ENCODE results near the gene REEP3.
A peak's percentile ranks its signal among the peaks of the same experiment; 100 is the strongest.
"Not testable (repeated sequence)": the region's sequence is repeated elsewhere in the genome, so short reads cannot be mapped to it uniquely, and the experiment has no call there.

The REEP3 gene

DNA sequence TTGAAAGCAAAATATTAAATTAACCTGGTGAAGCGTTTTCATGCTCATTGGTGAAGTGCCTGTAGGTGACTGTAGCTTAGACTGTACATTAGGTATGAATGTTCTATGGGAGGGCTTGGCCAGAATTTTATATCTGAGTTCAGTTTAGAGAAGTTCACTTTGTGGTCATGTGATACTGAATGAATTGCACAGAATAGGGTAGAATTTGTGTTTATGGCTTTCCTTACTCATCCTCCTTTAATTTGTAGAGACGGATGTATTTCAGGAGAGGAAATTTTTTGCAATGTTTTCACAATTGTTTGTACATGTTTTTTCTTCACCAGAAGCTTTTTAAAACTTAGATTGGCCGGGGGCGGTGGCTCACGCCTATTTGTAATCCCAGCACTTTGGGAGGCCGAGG, 32.3 kb downstream of the REEP3 start:
- DNase-seq: peak in 1 of 3 donors; percentile 16

GRCh38 chr10:63554657-63555056, 33.5 kb downstream of the REEP3 start:
- no peak for DNase-seq

DNA sequence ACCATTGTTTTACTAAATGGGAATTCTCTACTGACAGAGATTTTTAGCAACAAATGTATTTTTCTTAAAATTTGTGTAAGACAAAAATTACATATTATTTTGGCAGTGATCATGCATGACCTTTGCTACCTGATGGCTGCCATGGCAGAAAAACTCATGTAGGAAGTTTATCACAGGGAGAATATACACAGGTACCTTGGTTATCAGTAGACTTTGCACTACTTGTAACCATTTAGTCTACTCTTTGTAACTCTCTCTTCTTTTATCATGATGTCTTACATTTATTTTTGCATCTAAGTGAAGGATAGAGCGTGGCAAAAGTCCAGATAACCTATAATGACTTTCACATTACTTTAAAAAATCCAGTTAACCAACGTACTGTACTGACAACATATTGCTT, 34.1 kb downstream of the REEP3 start:
- no peak for DNase-seq

GRCh38 chr10:63558132-63558784, 37.1 kb downstream of the REEP3 start:
- DNase-seq: no peak

- DNase-seq: no peak
Observed at GRCh38 chr10:63561341-63561740, 40.1 kb downstream of the REEP3 start.

DNA sequence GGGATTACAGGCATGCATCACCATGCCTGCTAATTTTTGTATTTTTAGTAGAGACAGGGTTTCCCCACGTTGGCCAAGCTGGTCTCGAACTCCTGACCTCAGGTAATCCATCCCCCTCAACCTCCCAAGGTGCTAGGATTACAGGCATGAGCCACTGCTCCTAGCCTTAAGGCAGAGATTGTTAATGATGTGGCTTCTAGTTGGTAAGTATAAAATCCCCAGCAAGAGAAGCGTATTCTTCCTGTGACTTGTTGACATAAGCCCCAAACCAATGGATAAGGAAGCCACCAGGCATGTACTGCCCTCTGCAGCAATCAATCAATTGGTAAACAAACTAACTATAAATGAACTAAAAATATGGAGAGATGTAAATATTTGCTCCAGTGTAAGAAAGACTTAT, 41.2 kb downstream of the REEP3 start:
- DNase-seq: no peak

GRCh38 chr10:63562857-63563256, 41.7 kb downstream of the REEP3 start:
- DNase-seq: no peak

DNA sequence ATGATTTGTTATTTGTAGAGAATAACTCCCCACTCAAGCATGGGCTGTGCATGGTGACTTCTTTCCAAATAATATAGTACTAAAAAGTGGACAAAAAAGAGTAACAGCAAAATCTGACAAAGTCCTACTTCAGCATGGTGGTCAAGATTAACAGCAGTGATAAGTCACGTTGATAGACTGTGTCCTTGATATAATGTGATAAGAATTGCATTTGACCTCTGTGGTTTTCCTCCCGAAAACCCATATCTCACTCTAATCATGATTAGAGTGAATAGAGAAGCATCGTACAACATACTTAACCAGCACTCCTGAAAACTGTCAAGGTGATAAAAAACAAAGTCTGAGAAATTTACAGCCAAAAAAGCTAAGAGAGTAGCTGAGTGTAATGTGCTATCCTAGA, 42.4 kb downstream of the REEP3 start:
- DNase-seq: no peak

DNA sequence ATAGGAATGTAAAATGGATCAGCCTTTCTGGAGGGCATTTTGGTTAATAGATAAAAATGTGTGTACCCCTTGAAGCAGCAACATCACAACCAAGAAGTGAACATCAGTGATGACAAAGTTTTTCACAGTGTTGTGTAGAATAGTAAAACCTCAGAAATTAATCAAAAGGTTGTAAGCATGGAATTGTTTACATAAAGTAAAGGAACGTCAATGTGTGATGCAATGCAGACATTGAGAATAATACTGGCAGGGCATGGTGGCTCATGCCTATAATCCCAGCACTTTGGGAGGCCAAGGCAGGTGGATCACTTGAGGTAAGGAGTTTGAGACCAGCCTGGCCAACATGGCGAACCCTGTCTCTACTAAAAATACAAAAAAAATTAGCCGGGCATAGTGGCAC, 43.5 kb downstream of the REEP3 start:
- DNase-seq: not testable (repeated sequence)

DNA sequence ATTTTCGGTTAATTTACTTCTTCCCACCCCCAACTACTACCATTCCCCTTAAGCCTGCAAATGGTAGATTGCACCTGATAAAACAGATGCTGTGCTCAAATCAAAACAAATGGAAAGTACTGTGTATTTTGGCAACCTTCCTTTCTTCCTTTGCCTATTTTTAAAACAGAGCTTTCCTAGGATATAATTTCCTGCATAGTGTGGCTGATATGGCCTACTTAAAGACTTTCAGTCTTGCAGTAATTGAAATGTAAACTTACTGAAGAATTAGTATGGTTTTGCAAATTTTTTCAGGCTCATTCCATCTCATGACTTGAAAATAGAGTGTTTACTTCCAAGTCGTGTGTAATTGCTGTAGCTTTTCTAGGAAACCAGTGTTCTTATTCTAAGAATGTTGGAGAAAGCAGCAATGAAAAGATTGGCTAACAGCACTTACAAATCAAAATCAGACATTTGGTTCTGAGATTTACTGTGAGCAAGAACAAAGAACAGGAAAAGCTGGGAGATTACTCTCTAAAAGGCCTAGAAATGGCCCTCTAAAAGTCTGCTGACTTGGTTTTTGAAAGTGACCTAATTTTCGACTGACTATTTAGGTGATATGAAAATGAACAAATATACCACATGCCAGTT, 52.0 kb downstream of the REEP3 start:
- DNase-seq: no peak

GRCh38 chr10:63574011-63574410, 52.8 kb downstream of the REEP3 start:
- DNase-seq: peak in 2 of 3 donors; percentile 25 to 38

DNA sequence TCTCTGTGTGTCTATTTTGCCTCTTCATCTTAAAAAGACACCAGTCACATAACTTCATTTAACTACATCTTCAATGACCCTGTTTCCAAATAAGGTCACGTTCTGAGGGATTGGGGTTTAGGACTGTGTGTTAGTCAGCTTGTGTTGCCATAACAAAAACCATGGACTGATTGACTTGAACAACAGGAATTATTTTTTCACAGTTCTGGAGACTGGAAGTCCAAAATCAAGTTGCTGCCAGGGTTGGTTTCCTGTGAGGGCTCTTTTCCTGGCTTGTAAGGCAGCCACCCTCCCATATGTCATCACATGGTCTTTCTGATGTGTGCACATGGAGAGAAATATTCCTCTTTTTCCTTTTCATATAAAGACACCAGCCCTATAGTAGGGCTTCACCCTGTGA, 55.3 kb downstream of the REEP3 start:
- DNase-seq: no peak

GRCh38 chr10:63578501-63578900, 57.3 kb downstream of the REEP3 start:
- DNase-seq: no peak

- no peak for DNase-seq
Observed at GRCh38 chr10:63579371-63580014, 58.3 kb downstream of the REEP3 start.

DNA sequence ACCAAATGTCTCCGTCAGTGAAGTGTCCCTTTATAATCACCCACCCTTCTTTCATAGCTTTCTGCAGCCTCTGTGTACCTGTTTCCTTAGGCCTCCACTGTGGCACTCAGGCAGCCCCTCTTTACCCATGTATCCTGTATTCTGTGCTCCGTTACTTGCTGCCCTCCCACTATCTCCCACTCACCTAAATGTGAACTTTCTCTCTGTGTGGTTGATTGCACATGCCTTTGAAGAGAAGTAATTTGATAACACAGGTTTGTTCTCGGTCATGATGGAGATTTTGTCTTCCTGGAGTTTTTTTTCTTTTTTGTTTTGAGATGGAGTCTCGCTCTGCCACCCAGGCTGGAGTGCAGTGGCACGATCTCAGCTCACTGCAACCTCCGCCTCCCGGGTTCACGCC, 61.5 kb downstream of the REEP3 start:
- no peak for DNase-seq

- no peak for DNase-seq
Observed at GRCh38 chr10:63583397-63583796, 62.2 kb downstream of the REEP3 start.

- no peak for DNase-seq
Observed at GRCh38 chr10:63583909-63584724, 62.9 kb downstream of the REEP3 start.

DNA sequence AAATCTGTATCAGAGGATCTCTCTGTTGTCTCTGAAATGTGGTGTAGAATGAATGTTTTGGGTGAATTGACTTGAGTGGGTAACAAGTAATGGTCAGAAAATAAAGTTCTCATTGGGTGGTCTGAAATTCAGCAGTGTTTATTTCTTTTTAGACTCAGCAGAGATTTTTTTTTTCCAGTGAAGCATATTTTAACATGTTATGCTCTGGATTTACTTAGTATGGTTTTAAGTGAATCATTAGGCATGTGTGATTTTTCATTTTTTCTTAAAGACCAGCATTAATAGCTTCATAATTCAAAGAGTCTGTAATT, 63.5 kb downstream of the REEP3 start:
- no peak for DNase-seq

GRCh38 chr10:63585041-63585440, 63.8 kb downstream of the REEP3 start:
- DNase-seq: no peak

- no peak for DNase-seq
Observed at GRCh38 chr10:63586043-63586442, 64.8 kb downstream of the REEP3 start.

DNA sequence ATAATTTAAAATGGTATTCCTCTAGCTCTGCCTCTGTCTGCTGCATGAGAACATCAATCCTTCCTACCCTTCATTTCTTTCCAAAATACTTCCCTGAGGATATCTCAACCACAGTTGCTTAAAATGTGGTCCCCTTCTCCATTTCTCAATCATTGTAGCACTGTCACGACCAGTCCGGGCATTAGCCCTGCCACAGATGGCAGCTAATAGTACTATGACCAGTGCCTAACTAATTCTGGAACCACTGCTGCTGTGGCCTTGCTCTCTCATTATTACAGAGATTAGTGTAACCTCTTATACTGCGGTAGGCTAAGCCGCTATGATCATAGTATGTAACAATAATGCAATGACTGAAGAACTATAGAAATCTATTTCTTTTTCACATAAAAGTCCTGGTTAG, 66.0 kb downstream of the REEP3 start:
- DNase-seq: no peak

DNA sequence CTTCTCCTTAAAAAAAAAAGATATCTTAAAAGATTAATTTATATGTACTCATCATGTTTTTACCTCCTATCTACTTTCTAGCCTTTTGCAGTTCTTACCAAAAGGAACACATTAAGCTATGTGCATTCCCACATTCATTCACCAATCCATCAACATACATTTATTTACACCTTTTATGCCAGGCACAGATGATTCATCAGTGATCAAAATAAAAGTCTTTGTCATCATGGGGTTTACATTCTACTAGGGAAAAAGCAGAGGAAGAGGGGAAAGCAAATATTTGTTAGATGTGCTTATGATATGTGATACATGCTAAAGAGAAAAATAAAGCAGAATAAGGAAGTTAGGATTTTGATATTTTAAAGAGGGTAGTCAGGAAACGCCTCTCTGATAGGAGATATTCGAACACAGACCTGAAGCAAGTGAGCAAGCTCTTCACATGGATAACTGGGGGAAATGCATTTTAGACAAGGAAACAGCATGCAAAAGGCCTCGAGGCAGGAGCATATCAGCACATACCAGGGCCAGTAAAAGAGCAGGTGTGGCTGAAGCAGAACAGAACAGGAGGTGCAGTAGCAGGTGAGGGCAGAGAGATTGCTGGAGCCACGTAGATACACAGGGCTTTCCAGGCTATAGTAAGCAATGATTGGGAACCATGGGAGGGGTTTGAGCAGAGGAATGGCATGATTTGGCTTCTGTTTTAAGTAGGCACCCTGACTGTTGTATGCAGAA, 67.4 kb downstream of the REEP3 start:
- no peak for DNase-seq

Measured in suppressor macrophage treated with lipopolysaccharide for 1 hour (primary cell).